GM18508 (cell line): ENCODE measurements around the gene DHRS7C.
"Not testable (repeated sequence)": the region's sequence is repeated elsewhere in the genome, so short reads cannot be mapped to it uniquely, and the experiment has no call there.

Experiments used
- ATAC-seq: cut with Tn5 transposase; IDR thresholded peaks from one replicate; pipeline ENCODE4 v1.9.1; 2021; ENCODE audit warnings: moderate number of reproducible peaks; ENCODE audit not compliant: insufficient read depth, unreplicated experiment

Gene DHRS7C

DNA sequence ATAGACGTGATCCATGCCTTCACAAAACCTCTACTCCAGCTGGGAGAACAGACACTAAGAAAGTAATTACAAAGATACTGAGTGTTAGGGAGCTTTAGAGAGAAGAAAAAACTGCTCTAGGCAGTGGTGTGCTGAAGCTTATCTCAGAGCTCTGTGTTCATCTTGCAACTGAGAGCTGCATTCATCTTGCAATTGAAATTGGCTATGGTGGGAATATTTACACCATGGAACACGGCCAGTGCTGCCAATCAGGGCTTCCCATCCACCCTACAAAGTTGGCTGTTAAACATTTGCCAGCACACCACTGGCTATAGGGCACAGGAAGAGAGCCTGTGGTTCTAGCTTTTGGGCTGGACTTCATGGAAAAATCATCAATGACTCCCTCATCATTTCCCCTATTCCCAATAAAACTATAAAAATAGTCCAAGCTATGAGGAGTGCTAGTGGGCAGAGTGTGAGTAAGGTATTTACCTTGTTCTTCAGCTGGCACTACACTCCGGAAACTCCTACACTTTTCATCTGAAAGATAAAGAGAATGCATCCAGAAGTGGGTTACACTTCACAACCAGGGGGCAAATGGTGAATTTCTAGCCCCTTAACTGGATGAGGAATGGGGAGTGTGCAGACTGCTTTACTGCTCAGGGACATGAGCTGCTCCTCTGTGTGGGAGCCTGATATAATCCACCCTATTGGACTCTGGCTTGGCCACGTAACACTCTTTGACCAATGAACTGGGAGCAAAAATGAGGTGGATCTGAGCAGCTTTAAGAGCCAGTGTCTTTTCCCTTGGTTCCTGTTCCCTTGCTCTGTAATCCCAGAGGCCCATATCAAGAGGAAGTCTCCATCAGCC, 18.9 kb upstream of the DHRS7C start:
- no peak for ATAC-seq

- no peak for ATAC-seq
Observed at GRCh38 chr17:9809409-9809808, 18.0 kb upstream of the DHRS7C start.

DNA sequence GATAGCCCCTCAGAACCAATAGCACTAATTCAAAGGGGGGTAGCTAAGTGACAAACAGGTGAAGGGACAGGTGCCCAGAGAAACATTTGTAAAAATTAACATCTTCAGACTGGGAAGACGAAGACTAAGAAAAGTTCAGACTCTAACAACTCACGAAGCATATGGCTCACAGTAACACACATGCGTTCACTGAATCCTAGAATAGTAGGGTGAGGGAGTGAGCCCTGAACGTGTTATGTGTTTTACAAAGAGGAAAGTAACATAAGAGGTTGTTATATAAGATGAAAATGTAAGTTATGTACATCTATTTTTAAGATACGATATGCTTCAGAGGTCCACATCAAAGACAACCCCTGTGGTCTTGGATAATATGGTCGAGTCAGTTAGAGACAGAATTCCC, 15.3 kb upstream of the DHRS7C start:
- ATAC-seq: no peak

DNA sequence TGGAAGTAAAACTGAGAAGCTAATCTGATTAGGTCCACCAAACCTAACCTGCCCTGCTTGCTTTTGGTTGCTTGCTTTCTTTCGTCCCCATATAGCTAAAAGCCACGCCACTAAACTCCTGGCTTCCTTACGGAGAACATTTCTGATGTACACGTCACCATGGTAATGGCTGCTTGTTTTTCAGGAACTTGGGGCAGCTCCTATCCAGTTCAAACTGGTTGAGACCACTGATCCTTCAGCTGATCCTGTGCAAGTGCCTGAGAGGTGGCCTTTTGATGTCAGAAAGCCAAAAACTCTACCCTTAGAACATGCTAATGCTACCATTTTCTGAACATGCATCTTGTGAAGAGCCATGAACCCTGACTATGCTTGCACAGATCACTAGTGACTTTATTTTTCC, 14.4 kb upstream of the DHRS7C start:
- ATAC-seq: no peak

- no peak for ATAC-seq
Observed at GRCh38 chr17:9802697-9803096, 11.3 kb upstream of the DHRS7C start.

GRCh38 chr17:9802294-9802693, 10.9 kb upstream of the DHRS7C start:
- no peak for ATAC-seq

DNA sequence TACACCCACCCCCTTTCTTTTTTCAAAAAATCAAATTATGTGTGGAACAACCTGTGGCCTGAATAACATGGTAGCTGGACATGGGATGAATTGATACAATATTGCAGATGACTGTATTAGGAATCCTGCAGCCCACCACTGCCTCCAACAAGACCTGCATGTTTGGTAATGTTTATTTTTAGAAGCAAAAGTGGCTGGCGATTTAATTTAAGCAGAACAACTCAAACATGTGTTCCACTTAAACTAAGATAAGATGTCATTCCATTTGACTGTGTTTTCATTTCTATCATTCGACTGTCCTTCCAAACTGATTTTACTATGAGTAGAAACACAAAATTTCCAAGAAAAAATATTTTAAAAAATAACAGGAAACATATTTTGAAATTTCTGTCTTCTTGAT, 10.1 kb upstream of the DHRS7C start:
- ATAC-seq: no peak

DNA sequence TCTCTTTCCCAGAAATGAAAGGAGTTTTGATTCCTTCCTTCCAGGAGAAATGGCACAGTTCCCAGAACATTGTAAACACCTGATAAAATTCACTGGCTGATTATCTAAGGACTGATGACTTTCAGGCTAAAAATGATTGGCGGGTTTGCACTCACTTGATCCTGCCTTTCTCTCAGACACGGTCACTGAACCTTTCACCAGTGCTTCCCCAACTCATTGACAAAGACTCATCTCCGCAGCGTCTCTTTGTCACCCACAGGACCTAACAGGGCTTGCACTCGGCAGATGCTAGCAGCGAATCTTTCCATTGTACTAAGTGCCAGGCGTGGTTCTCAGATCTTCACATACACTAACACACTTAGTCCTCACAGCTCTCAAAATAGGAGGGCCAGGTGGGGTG, 7.3 kb upstream of the DHRS7C start:
- no peak for ATAC-seq

GRCh38 chr17:9798008-9798407, 6.6 kb upstream of the DHRS7C start:
- ATAC-seq: no peak

GRCh38 chr17:9792181-9792840, 919 bp upstream of the DHRS7C start:
- no peak for ATAC-seq

GRCh38 chr17:9790316-9790715, 1.1 kb downstream of the DHRS7C start:
- ATAC-seq: no peak

- no peak for ATAC-seq
Observed at GRCh38 chr17:9788601-9789000, 2.8 kb downstream of the DHRS7C start.

- no peak for ATAC-seq
Observed at GRCh38 chr17:9784544-9784943, 6.8 kb downstream of the DHRS7C start.

DNA sequence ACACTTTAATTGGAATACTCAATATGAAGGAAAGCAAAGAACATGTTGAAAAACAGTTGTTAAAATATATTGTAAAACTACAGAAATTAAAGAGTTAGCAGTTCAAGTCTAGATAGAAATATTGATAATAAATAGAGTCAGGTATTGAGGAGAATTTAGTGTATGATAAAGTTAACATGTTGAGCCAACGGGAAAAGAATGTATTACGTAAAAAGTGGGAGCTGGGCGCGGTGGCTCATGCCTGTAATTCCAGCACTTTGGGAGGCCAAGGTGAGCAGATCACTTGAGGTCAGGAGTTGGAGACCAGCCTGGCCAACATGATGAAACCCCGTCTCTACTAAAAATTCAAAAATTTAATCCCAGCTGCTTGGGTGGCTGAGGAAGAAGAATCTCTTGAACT, 7.9 kb downstream of the DHRS7C start:
- ATAC-seq: not testable (repeated sequence)

- ATAC-seq: no peak
Observed at GRCh38 chr17:9783050-9783449, 8.3 kb downstream of the DHRS7C start.

DNA sequence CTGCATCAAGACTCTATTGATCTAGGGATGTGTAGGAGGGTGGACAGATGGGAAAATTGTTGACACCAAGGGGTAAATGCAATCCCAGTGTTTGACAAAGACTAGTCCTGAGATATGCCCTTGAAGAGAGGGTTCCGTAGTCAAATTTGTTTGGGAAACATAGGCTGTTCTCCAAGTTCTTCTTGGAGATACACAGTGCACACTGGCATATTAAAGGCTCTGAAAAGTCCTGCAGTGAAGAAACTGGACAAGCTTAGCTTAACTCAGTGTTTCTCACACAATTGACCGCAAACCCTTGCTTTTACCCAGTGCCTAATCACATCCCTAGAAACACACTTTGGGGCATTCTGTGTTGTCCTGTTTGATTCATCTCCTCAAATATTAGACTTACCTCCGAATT, 10.8 kb downstream of the DHRS7C start:
- no peak for ATAC-seq

DNA sequence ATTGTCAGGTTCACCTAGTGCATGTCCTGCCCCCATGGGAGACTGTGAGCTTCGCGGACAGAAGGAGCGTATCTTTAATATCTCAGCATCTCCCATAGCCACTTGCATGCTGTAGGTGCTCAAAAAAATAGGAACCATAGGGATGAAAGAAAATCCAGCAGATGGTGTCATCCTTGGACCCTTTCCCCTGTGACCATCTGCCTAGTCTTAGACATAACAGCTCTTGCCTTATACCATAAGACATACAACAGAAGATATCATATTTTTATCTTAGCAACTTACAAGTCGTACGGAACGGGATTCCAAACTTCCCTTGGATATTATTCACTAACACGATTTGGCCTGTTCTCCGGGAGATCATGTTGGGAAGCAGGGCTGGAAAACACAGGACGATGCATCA, 14.5 kb downstream of the DHRS7C start:
- no peak for ATAC-seq

GRCh38 chr17:9772658-9773057, 18.7 kb downstream of the DHRS7C start:
- ATAC-seq: no peak

GRCh38 chr17:9771465-9771864, 19.9 kb downstream of the DHRS7C start:
- ATAC-seq: no peak

- ATAC-seq: no peak
Observed at GRCh38 chr17:9769036-9769695, 22.2 kb downstream of the DHRS7C start.

DNA sequence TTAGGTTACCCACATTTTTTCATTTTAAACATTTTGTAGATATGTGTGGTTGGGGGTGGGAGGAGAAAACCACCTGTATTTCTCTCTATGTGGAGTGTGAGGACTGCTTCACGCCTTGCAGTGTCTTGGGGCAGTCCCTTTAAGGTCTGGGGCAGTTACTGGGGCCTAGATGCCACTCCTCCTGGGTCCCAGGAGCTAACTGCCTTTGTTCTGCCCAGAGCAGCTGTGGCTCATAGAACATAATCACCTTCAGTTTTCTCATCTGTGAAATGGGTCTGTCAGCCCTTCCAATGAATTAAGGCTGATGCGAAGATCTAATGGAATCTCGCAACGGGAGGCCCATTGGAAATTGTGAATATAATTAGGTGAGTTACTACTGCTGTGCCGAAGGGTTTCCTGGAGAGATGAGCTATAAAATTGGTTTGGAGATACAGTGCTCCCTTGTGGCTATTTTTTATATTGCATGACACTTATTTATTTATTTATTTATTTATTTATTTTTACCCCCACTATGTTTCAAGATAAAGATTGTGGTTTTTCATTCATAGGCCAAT, 22.9 kb downstream of the DHRS7C start:
- ATAC-seq: no peak
